GM23338 (cell line): ENCODE measurements around the gene ZXDC. TPM values are rescaled to one million over a fixed set of nuclear protein-coding genes. Genes with fewer than 3 reads are reported as not detected.

Experiments
- ATAC-seq: fragments of 200-7000 bp; cut with Tn5 transposase; 3 replicates; pipeline ENCODE4 v1.9.1; 2020
- DNase-seq: peaks from one replicate; pipeline ENCODE4 v3.0.0-alpha.2; 2015; ENCODE audit warnings: low spot score
- H2AFZ ChIP-seq: fragments of 200-600 bp; sonication (generic); 2 replicates; pipeline ENCODE4 v1.8.0; 2016; ENCODE audit warnings: antibody characterized with exemption, mild to moderate bottlenecking, moderate library complexity
- H3F3A ChIP-seq: fragments of 200-600 bp; sonication (generic); replicated peaks from 2 replicates; pipeline ENCODE4 v1.8.0; 2017; ENCODE audit warnings: antibody characterized with exemption, mixed run types, low read depth
- H3K27ac ChIP-seq: fragments of 200-600 bp; sonication (generic); 2 replicates; pipeline ENCODE4 v1.6.1; 2016; ENCODE audit warnings: low read depth
- H3K27me3 ChIP-seq: fragments of 200-600 bp; sonication (generic); 2 replicates; pipeline ENCODE4 v1.8.0; 2016; ENCODE audit warnings: mild to moderate bottlenecking, mixed run types, moderate library complexity; ENCODE audit not compliant: insufficient read depth
- H3K36me3 ChIP-seq: fragments of 200-600 bp; sonication (generic); 2 replicates; pipeline ENCODE4 v1.8.0; 2016; ENCODE audit warnings: mild to moderate bottlenecking; ENCODE audit not compliant: insufficient read depth
- H3K4me1 ChIP-seq: fragments of 200-600 bp; sonication (generic); 2 replicates; pipeline ENCODE4 v1.8.0; 2016; ENCODE audit warnings: mild to moderate bottlenecking, moderate library complexity; ENCODE audit not compliant: insufficient read depth
- H3K4me2 ChIP-seq: fragments of 200-600 bp; sonication (generic); 2 replicates; pipeline ENCODE4 v1.7.1; 2017; ENCODE audit warnings: mixed run types
- H3K4me3 ChIP-seq: fragments of 200-600 bp; sonication (generic); 2 replicates; pipeline ENCODE4 v1.6.1; 2016; ENCODE audit warnings: mixed run types
- H3K79me2 ChIP-seq: fragments of 200-600 bp; sonication (generic); replicated peaks from 2 replicates; pipeline ENCODE4 v1.8.0; 2017; ENCODE audit warnings: mild to moderate bottlenecking; ENCODE audit not compliant: insufficient read depth
- H3K9me2 ChIP-seq: fragments of 200-600 bp; sonication (generic); 2 replicates; pipeline ENCODE4 v1.8.0; 2017; ENCODE audit not compliant: insufficient read depth
- H4K20me1 ChIP-seq: fragments of 200-600 bp; sonication (generic); replicated peaks from 2 replicates; pipeline ENCODE4 v1.8.0; 2017; ENCODE audit warnings: mild to moderate bottlenecking; ENCODE audit not compliant: insufficient read depth
- H3K27ac Mint-ChIP-seq: 2 replicates; pipeline ENCODE4 v1.8.0; 2020; ENCODE audit warnings: inconsistent platforms, mild to moderate bottlenecking, moderate library complexity, mixed read lengths
- H3K27me3 Mint-ChIP-seq: 3 replicates; pipeline ENCODE4 v1.8.0; 2022; ENCODE audit warnings: low read depth, mild to moderate bottlenecking, moderate library complexity, mixed read lengths, inconsistent platforms; ENCODE audit not compliant: insufficient read depth, poor library complexity
- H3K36me3 Mint-ChIP-seq: 3 replicates; pipeline ENCODE4 v1.8.0; 2021; ENCODE audit warnings: low read depth, mild to moderate bottlenecking, inconsistent platforms, moderate library complexity, mixed read lengths
- H3K4me1 Mint-ChIP-seq: 3 replicates; pipeline ENCODE4 v1.8.0; 2020; ENCODE audit warnings: mild to moderate bottlenecking, inconsistent platforms, mixed read lengths
- H3K4me3 Mint-ChIP-seq: 3 replicates; pipeline ENCODE4 v1.8.0; 2021; ENCODE audit warnings: moderate library complexity, mild to moderate bottlenecking, inconsistent platforms, mixed read lengths
- H3K9me3 Mint-ChIP-seq: 3 replicates; pipeline ENCODE4 v1.8.0; 2020; ENCODE audit warnings: moderate library complexity, mild to moderate bottlenecking, inconsistent platforms, mixed read lengths
- CREB1 ChIP-seq: fragments of 250-450 bp; sonication (Bioruptor Pico); IDR thresholded peaks from 2 replicates; pipeline ENCODE4 v1.5.0; 2020; ENCODE audit warnings: low read depth, mild to moderate bottlenecking, moderate library complexity
- CTCF ChIP-seq, 2 experiments: fragments of 200-600 bp in 1 of 2; sonication (generic) in 1 of 2; conservative IDR thresholded peaks; 2 replicates each; pipeline versions ENCODE4 v1.5.1 to v1.6.1; 2016 to 2017; ENCODE audit warnings: antibody characterized with exemption in 2 of 2, low read depth in 2 of 2, mild to moderate bottlenecking in 2 of 2, moderate library complexity in 1 of 2
- ETS1 ChIP-seq: IDR thresholded peaks from 2 replicates; pipeline ENCODE4 v1.6.1; 2016; ENCODE audit warnings: antibody characterized with exemption
- JUNB ChIP-seq: IDR thresholded peaks from one replicate; pipeline ENCODE4 v1.6.1; 2016; ENCODE audit warnings: antibody characterized with exemption; ENCODE audit not compliant: unreplicated experiment
- NANOG ChIP-seq: IDR thresholded peaks from 2 replicates; pipeline ENCODE4 v1.6.1; 2016; ENCODE audit warnings: antibody characterized with exemption, borderline replicate concordance
- POLR2AphosphoS5 ChIP-seq: IDR thresholded peaks from 2 replicates; pipeline ENCODE4 v1.6.1; 2016; ENCODE audit warnings: antibody characterized with exemption, low read depth
- STAT1 ChIP-seq: IDR thresholded peaks from one replicate; pipeline ENCODE4 v1.6.1; 2016; ENCODE audit warnings: antibody characterized with exemption; ENCODE audit not compliant: unreplicated experiment
- ZNF114 ChIP-seq: fragments of 250-450 bp; sonication (Bioruptor Pico); IDR thresholded peaks from 2 replicates; pipeline ENCODE4 v1.5.0; 2020; ENCODE audit warnings: mild to moderate bottlenecking, moderate library complexity
- ZNF331 ChIP-seq: fragments of 250-450 bp; sonication (Bioruptor Pico); IDR thresholded peaks from 2 replicates; pipeline ENCODE4 v1.5.0; 2020; ENCODE audit warnings: low read depth, mild to moderate bottlenecking, moderate library complexity
- ZNF462 ChIP-seq: fragments of 250-450 bp; sonication (Bioruptor Pico); IDR thresholded peaks from 2 replicates; pipeline ENCODE4 v1.5.0; 2020; ENCODE audit warnings: mild to moderate bottlenecking, moderate library complexity
- polyA plus RNA-seq: library from polyadenylated mRNA; unstranded; fragments of >200 nt; fragmentation: Nextera tagmentation; extraction: Ambion mirVana; gene quantifications from 2 replicates; pipeline ENCODE4 v1.2.1, GENCODE V29; 2016
- total RNA-seq: library from RNA; depleted of rRNA; stranded (reverse); fragments of >200 nt; shearing (Covaris generic); gene quantifications from 2 replicates; pipeline ENCODE4 v1.2.3, GENCODE V29; 2014

The ZXDC gene
- total and polyA plus RNA-seq, 2 experiments from 2014 or later = 5.7 to 45.1 TPM

GRCh38 chr3:126454025-126454424 is 21.7 kb downstream of the ZXDC start:
- Mint-ChIP-seq H3K9me3 (no peaks in the 10 kb centered on the region), H3K27ac (no peak overlapping the region), H3K4me1 (peaks cover 2% of the 10 kb centered on the region; the same call in 2 of the 3 replicates), H3K4me3 (no peak overlapping the region), H3K27me3 (peaks cover 3% of the 10 kb centered on the region), H3K36me3 (peaks cover 54% of the 10 kb centered on the region)
- no peaks in the 10 kb centered on the region for H3K4me1 ChIP-seq
- H3K27me3 ChIP-seq = no peaks in the 10 kb centered on the region
- DNase-seq (no peak), ATAC-seq (no peak)
- peaks cover 11% of the 10 kb centered on the region; the same call in 1 of the 2 replicates for H4K20me1 ChIP-seq
- no peak overlapping the region for H3K4me2 ChIP-seq
- no peak overlapping the region for H3K27ac ChIP-seq
- H3K36me3 ChIP-seq = peaks cover 2% of the 10 kb centered on the region; the same call in 1 of the 2 replicates
- no peak overlapping the region for H3K4me3 ChIP-seq
- no peak overlapping the region for H2AFZ ChIP-seq
- TF ChIP-seq CTCF (conservative IDR thresholded peaks at IDR 0.05; ENCODE audit: low read depth in 2 of 2) (no peak), ZNF331 (CRISPR knock-in tag) (no peak), NANOG (no peak), STAT1 (no peak), ETS1 (no peak), POLR2AphosphoS5 (no peak), CREB1 (CRISPR knock-in tag) (no peak), ZNF114 (no peak), JUNB (no peak), ZNF462 (CRISPR knock-in tag) (no peak)
- H3K9me2 ChIP-seq = no peaks in the 10 kb centered on the region
- peaks cover 27% of the 10 kb centered on the region for H3K79me2 ChIP-seq
- H3F3A ChIP-seq = no peaks in the 10 kb centered on the region
